ACC112 (cell line): ENCODE results near the gene IDI2.

Source experiments
- H2AFZ ChIP-seq: fragments of 200-600 bp; sonication (generic); one replicate; pipeline ENCODE4 v1.6.0; 2017; ENCODE audit warnings: antibody characterized with exemption, low read length; ENCODE audit not compliant: unreplicated experiment
- H3K27ac ChIP-seq: fragments of 200-600 bp; sonication (generic); 2 replicates; pipeline ENCODE4 v1.5.1; 2014; ENCODE audit warnings: low read depth, mild to moderate bottlenecking, antibody characterized with exemption, low read length, moderate library complexity
- H3K27me3 ChIP-seq: fragments of 200-600 bp; sonication (generic); 2 replicates; pipeline ENCODE4 v1.6.1; 2014; ENCODE audit warnings: mild to moderate bottlenecking, antibody characterized with exemption, low read length, moderate library complexity, mixed read lengths; ENCODE audit not compliant: insufficient read depth
- H3K36me3 ChIP-seq: fragments of 200-600 bp; sonication (generic); 2 replicates; pipeline ENCODE4 v1.6.1; 2016; ENCODE audit warnings: mild to moderate bottlenecking, antibody characterized with exemption, low read length, moderate library complexity, mixed read lengths; ENCODE audit not compliant: insufficient read depth
- H3K4me1 ChIP-seq: fragments of 200-600 bp; sonication (generic); one replicate; pipeline ENCODE4 v1.6.1; 2016; ENCODE audit warnings: low read length, mixed read lengths; ENCODE audit not compliant: insufficient read depth, unreplicated experiment, control insufficient read depth
- H3K4me3 ChIP-seq: fragments of 200-600 bp; sonication (generic); 2 replicates; pipeline ENCODE4 v1.5.1; 2014; ENCODE audit warnings: mild to moderate bottlenecking, low read depth, low read length
- H3K79me2 ChIP-seq: fragments of 200-600 bp; sonication (generic); one replicate; pipeline ENCODE4 v1.6.0; 2016; ENCODE audit warnings: low read length; ENCODE audit not compliant: control insufficient read depth, unreplicated experiment, insufficient read depth

The IDI2 gene

GRCh38 chr10:983971-984655 lies 41.5 kb downstream of the IDI2 start:
- Histone ChIP-seq H3K27me3 (no peaks in the 10 kb centered on the region), H3K36me3 (peaks cover 6% of the 10 kb centered on the region; the same call in 1 of the 2 replicates), H2AFZ (no peak overlapping the region), H3K4me3 (no peak overlapping the region), H3K79me2 (peaks cover 40% of the 10 kb centered on the region), H3K27ac (no peak overlapping the region), H3K4me1 (peaks cover 25% of the 10 kb centered on the region)

- H3K27ac ChIP-seq, result no peak overlapping the region
- H3K27me3 ChIP-seq, result no peaks in the 10 kb centered on the region
- H3K79me2 ChIP-seq, result peaks cover 33% of the 10 kb centered on the region
- no peak overlapping the region for H3K4me3 ChIP-seq
- H2AFZ ChIP-seq, result no peak overlapping the region
- peaks cover 25% of the 10 kb centered on the region for H3K4me1 ChIP-seq
- peaks cover 6% of the 10 kb centered on the region; the same call in 1 of the 2 replicates for H3K36me3 ChIP-seq
Measured at GRCh38 chr10:983401-983800, 42.3 kb downstream of the IDI2 start.

- H2AFZ ChIP-seq, result no peak overlapping the region
- H3K79me2 ChIP-seq, result peaks cover 23% of the 10 kb centered on the region
- no peaks in the 10 kb centered on the region for H3K27me3 ChIP-seq
- peaks cover 8% of the 10 kb centered on the region for H3K4me1 ChIP-seq
- H3K4me3 ChIP-seq, result no peak overlapping the region
- H3K27ac ChIP-seq, result no peak overlapping the region
- peaks cover 11% of the 10 kb centered on the region; the same call in 1 of the 2 replicates for H3K36me3 ChIP-seq
Measured at GRCh38 chr10:980468-981093, 45.1 kb downstream of the IDI2 start.

- Histone ChIP-seq H3K36me3 (peaks cover 11% of the 10 kb centered on the region; the same call in 1 of the 2 replicates), H3K4me1 (peaks cover under 1% of the 10 kb centered on the region), H3K27me3 (no peaks in the 10 kb centered on the region), H3K27ac (no peak overlapping the region), H2AFZ (no peak overlapping the region), H3K79me2 (peaks cover 8% of the 10 kb centered on the region), H3K4me3 (no peak overlapping the region)
Measured at GRCh38 chr10:978826-979421, 46.7 kb downstream of the IDI2 start.

GRCh38 chr10:976316-976715 lies 49.3 kb downstream of the IDI2 start:
- H3K79me2 ChIP-seq, result peaks cover 5% of the 10 kb centered on the region
- no peak overlapping the region for H3K4me3 ChIP-seq
- H3K27ac ChIP-seq, result no peak overlapping the region
- peaks cover under 1% of the 10 kb centered on the region for H3K4me1 ChIP-seq
- H3K27me3 ChIP-seq, result no peaks in the 10 kb centered on the region
- peaks cover 11% of the 10 kb centered on the region; the same call in 1 of the 2 replicates for H3K36me3 ChIP-seq
- no peak overlapping the region for H2AFZ ChIP-seq

GRCh38 chr10:974785-975074 lies 50.9 kb downstream of the IDI2 start:
- Histone ChIP-seq H3K27me3 (no peaks in the 10 kb centered on the region), H3K36me3 (peaks cover 5% of the 10 kb centered on the region; the same call in 1 of the 2 replicates), H2AFZ (no peak overlapping the region), H3K4me1 (peaks cover 11% of the 10 kb centered on the region), H3K4me3 (no peak overlapping the region), H3K27ac (no peak overlapping the region), H3K79me2 (no peaks in the 10 kb centered on the region)

GRCh38 chr10:974038-974784 lies 51.4 kb downstream of the IDI2 start:
- Histone ChIP-seq H3K4me3 (no peak overlapping the region), H3K79me2 (no peaks in the 10 kb centered on the region), H2AFZ (no peak overlapping the region), H3K27me3 (no peaks in the 10 kb centered on the region), H3K36me3 (peaks cover 5% of the 10 kb centered on the region; the same call in 1 of the 2 replicates), H3K4me1 (peaks cover 11% of the 10 kb centered on the region), H3K27ac (no peak overlapping the region)

GRCh38 chr10:972763-973162 lies 52.9 kb downstream of the IDI2 start:
- Histone ChIP-seq H3K27ac (no peak overlapping the region), H3K4me3 (no peak overlapping the region), H2AFZ (no peak overlapping the region), H3K27me3 (peaks cover 7% of the 10 kb centered on the region; the same call in 1 of the 2 replicates), H3K79me2 (no peaks in the 10 kb centered on the region), H3K36me3 (peaks cover 5% of the 10 kb centered on the region; the same call in 1 of the 2 replicates), H3K4me1 (peaks cover 11% of the 10 kb centered on the region)

GRCh38 chr10:971613-972012 lies 54.0 kb downstream of the IDI2 start:
- Histone ChIP-seq H3K79me2 (no peaks in the 10 kb centered on the region), H3K4me1 (peaks cover 11% of the 10 kb centered on the region), H3K4me3 (no peak overlapping the region), H3K36me3 (peaks cover 3% of the 10 kb centered on the region; the same call in 1 of the 2 replicates), H2AFZ (no peak overlapping the region), H3K27me3 (peaks cover 7% of the 10 kb centered on the region; the same call in 1 of the 2 replicates), H3K27ac (no peak overlapping the region)

- peaks cover 7% of the 10 kb centered on the region; the same call in 1 of the 2 replicates for H3K27me3 ChIP-seq
- peaks cover 11% of the 10 kb centered on the region for H3K4me1 ChIP-seq
- H3K4me3 ChIP-seq, result no peak overlapping the region
- no peaks in the 10 kb centered on the region for H3K79me2 ChIP-seq
- H2AFZ ChIP-seq, result no peak overlapping the region
- no peak overlapping the region for H3K27ac ChIP-seq
- no peaks in the 10 kb centered on the region for H3K36me3 ChIP-seq
Measured at GRCh38 chr10:971150-971542, 54.5 kb downstream of the IDI2 start.
